ENCODE measurements around the gene PLK1. TPM values are rescaled to one million over a fixed set of nuclear protein-coding genes. Genes with fewer than 3 reads are reported as not detected.
"Not testable (repeated sequence)": the region's sequence is repeated elsewhere in the genome, so short reads cannot be mapped to it uniquely, and the experiment has no call there.

Gene PLK1
- total and polyA plus RNA-seq, 5 donors, result 0.45 to 2.2 (median 2.0) TPM

DNA sequence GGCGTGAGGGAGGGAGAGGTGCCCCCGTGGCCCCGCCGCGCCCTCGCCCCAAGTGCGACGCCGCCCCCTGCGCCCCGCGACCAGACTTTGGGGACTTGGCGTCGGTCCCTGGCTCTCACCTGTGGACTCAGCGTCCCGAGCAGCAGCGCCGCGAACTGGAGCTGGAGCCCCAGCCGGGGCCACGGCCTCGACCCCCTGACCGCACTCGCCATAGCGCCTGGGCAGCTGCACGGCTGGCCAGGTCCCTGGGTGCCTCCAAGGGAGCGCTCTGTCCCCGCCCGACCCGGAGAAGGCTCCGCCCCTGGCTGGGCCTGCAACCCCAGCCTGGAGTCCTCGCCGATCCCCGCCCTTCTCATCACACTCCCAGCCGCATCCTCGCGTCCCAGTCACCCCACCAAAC, 34.3 kb downstream of the PLK1 start, which contains the start of gene ERN2:
TSS of gene ERN2 (minus strand) at position 247 of the 400 bp plus-strand sequence. CDS start at position 212, 35 bp downstream.
- 5% methylated on average over 37 of the region's 37 CpGs for WGBS
- H3K4me3 ChIP-seq (ENCODE audit: low read length), result no peak within 1 kb of the TSS
- DNase-seq (no peak), ATAC-seq (peak in 1 of 2 donors; percentile 62)
- H3K9me3 ChIP-seq (ENCODE audit: control insufficient read depth, low read length), result peaks cover 5% of the 10 kb centered on the region
- intact Hi-C loops (cut with DNase I), result no loop called here
- H3K27me3 ChIP-seq (ENCODE audit: control insufficient read depth, insufficient read depth), result no peaks in the 10 kb centered on the region
- H3K4me1 ChIP-seq (ENCODE audit: control insufficient read depth, insufficient read depth, low read length), result no peaks in the 10 kb centered on the region
- H3K27ac ChIP-seq (ENCODE audit: low read length), result no peak within 1 kb of the TSS

DNA sequence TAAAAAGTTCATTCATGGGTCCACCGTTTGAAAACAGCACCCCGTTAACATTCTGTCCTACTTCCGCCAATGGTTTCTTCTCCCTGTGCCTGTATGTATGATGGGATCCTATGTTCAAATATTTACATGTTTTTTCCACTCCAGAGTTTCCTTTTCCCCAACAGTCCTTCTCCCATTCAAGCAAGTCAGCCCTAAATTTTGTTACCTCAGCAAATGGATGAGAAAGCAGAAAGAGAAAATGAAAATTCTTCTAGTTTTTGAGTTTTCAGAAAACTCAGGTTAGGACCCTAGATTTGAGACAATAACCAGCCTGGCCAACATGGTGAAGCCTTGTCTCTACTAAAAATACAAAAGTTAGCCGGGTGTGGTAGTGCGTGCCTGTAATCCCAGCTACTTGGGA, 37.8 kb downstream of the PLK1 start:
- no peak overlapping the region for H3K4me3 ChIP-seq (ENCODE audit: low read length)
- intact Hi-C loops (cut with DNase I), result no loop called here
- H3K4me1 ChIP-seq (ENCODE audit: control insufficient read depth, insufficient read depth, low read length), result no peaks in the 10 kb centered on the region
- no peak overlapping the region for H3K27ac ChIP-seq (ENCODE audit: low read length)
- H3K27me3 ChIP-seq (ENCODE audit: control insufficient read depth, insufficient read depth), result no peaks in the 10 kb centered on the region
- H3K9me3 ChIP-seq (ENCODE audit: control insufficient read depth, low read length), result no peaks in the 10 kb centered on the region
- 83% methylated on average over 5 of the region's 5 CpGs for WGBS
- DNase-seq (no peak), ATAC-seq (no peak)

- ATAC-seq; DNase-seq; H3K27me3 ChIP-seq (ENCODE audit: control insufficient read depth, insufficient read depth); H3K9me3 ChIP-seq (ENCODE audit: control insufficient read depth, low read length); H3K4me1 ChIP-seq (ENCODE audit: control insufficient read depth, insufficient read depth, low read length); H3K4me3 ChIP-seq (ENCODE audit: low read length); intact Hi-C loops (cut with DNase I); H3K27ac ChIP-seq (ENCODE audit: low read length): not testable (repeated sequence)
- 72% methylated on average over 9 of the region's 9 CpGs for WGBS
Measured at GRCh38 chr16:23722613-23723240, 44.0 kb downstream of the PLK1 start.

- H3K27ac ChIP-seq (ENCODE audit: low read length), result no peak overlapping the region
- no peaks in the 10 kb centered on the region for H3K27me3 ChIP-seq (ENCODE audit: control insufficient read depth, insufficient read depth)
- ATAC-seq, result no peak
- no peak overlapping the region for H3K4me3 ChIP-seq (ENCODE audit: low read length)
- no peaks in the 10 kb centered on the region for H3K9me3 ChIP-seq (ENCODE audit: control insufficient read depth, low read length)
- H3K4me1 ChIP-seq (ENCODE audit: control insufficient read depth, insufficient read depth, low read length), result peaks cover 1% of the 10 kb centered on the region
- DNase-seq, result no peak
- intact Hi-C loops (cut with DNase I), result no loop called here
- WGBS, result 77% methylated on average over 8 of the region's 8 CpGs
Measured at GRCh38 chr16:23724096-23724784, 45.6 kb downstream of the PLK1 start.

GRCh38 chr16:23724785-23725131, 46.1 kb downstream of the PLK1 start:
- Histone ChIP-seq H3K9me3 (ENCODE audit: control insufficient read depth, low read length) (no peaks in the 10 kb centered on the region), H3K27ac (ENCODE audit: low read length) (no peak overlapping the region), H3K4me1 (ENCODE audit: control insufficient read depth, insufficient read depth, low read length) (peaks cover 1% of the 10 kb centered on the region), H3K4me3 (ENCODE audit: low read length) (no peak overlapping the region), H3K27me3 (ENCODE audit: control insufficient read depth, insufficient read depth) (no peaks in the 10 kb centered on the region)
- intact Hi-C loops (cut with DNase I), result no loop called here
- WGBS, result 60% methylated on average over 3 of the region's 3 CpGs
- no peak for ATAC-seq
- DNase-seq, result no peak

GRCh38 chr16:23726710-23727109, 48.0 kb downstream of the PLK1 start:
- H3K9me3 ChIP-seq (ENCODE audit: control insufficient read depth, low read length), result no peaks in the 10 kb centered on the region
- 71% methylated on average over 3 of the region's 3 CpGs for WGBS

GRCh38 chr16:23728112-23728477, 49.4 kb downstream of the PLK1 start:
- WGBS, result 61% methylated on average over 10 of the region's 10 CpGs
- intact Hi-C loops (cut with DNase I), result no loop called here
- no peak for ATAC-seq
- H3K9me3 ChIP-seq (ENCODE audit: control insufficient read depth, low read length), result no peaks in the 10 kb centered on the region
- DNase-seq, result no peak
- H3K4me1 ChIP-seq (ENCODE audit: control insufficient read depth, insufficient read depth, low read length), result peaks cover 1% of the 10 kb centered on the region
- no peak overlapping the region for H3K4me3 ChIP-seq (ENCODE audit: low read length)
- H3K27me3 ChIP-seq (ENCODE audit: control insufficient read depth, insufficient read depth), result no peaks in the 10 kb centered on the region
- H3K27ac ChIP-seq (ENCODE audit: low read length), result no peak overlapping the region

More at GRCh38 chr16:23726710-23727109, 48.0 kb downstream of the PLK1 start:
- no peak overlapping the region for H3K27ac ChIP-seq (ENCODE audit: low read length)
- intact Hi-C loops (cut with DNase I), result no loop called here
- no peaks in the 10 kb centered on the region for H3K27me3 ChIP-seq (ENCODE audit: control insufficient read depth, insufficient read depth)
- H3K4me3 ChIP-seq (ENCODE audit: low read length), result no peak overlapping the region
- no peak for DNase-seq
- peaks cover 1% of the 10 kb centered on the region for H3K4me1 ChIP-seq (ENCODE audit: control insufficient read depth, insufficient read depth, low read length)
- ATAC-seq, result no peak

GRCh38 chr16:23729503-23730424, 51.1 kb downstream of the PLK1 start:
- whole genome bisulfite sequencing, result 76% methylated on average over 12 of the region's 12 CpGs

GRCh38 chr16:23734176-23734893, 55.6 kb downstream of the PLK1 start:
- H3K27ac ChIP-seq (ENCODE audit: low read length), result no peak overlapping the region
- WGBS, result 64% methylated on average over 19 of the region's 19 CpGs
- no peaks in the 10 kb centered on the region for H3K4me1 ChIP-seq (ENCODE audit: control insufficient read depth, insufficient read depth, low read length)
- DNase-seq, result no peak
- no peak for ATAC-seq
- H3K9me3 ChIP-seq (ENCODE audit: control insufficient read depth, low read length), result no peaks in the 10 kb centered on the region
- intact Hi-C loops (cut with DNase I), result loop anchor here in 2 of 4 donors (10.0 kb wide), 2 partner anchors 280 to 300 kb away; no protein-coding TSS in a partner anchor
- no peak overlapping the region for H3K4me3 ChIP-seq (ENCODE audit: low read length)
- peaks cover 3% of the 10 kb centered on the region for H3K27me3 ChIP-seq (ENCODE audit: control insufficient read depth, insufficient read depth)

More at GRCh38 chr16:23729503-23730424, 51.1 kb downstream of the PLK1 start:
- Histone ChIP-seq H3K9me3 (ENCODE audit: control insufficient read depth, low read length) (no peaks in the 10 kb centered on the region), H3K4me3 (ENCODE audit: low read length) (no peak overlapping the region), H3K27ac (ENCODE audit: low read length) (no peak overlapping the region), H3K27me3 (ENCODE audit: control insufficient read depth, insufficient read depth) (no peaks in the 10 kb centered on the region), H3K4me1 (ENCODE audit: control insufficient read depth, insufficient read depth, low read length) (peaks cover 1% of the 10 kb centered on the region)
- intact Hi-C loops (cut with DNase I), result loop anchor here in 2 of 4 donors (10.0 kb wide), 2 partner anchors 285 to 305 kb away; no protein-coding TSS in a partner anchor
- DNase-seq, result no peak
- ATAC-seq, result peak in 1 of 2 donors; percentile 33

DNA sequence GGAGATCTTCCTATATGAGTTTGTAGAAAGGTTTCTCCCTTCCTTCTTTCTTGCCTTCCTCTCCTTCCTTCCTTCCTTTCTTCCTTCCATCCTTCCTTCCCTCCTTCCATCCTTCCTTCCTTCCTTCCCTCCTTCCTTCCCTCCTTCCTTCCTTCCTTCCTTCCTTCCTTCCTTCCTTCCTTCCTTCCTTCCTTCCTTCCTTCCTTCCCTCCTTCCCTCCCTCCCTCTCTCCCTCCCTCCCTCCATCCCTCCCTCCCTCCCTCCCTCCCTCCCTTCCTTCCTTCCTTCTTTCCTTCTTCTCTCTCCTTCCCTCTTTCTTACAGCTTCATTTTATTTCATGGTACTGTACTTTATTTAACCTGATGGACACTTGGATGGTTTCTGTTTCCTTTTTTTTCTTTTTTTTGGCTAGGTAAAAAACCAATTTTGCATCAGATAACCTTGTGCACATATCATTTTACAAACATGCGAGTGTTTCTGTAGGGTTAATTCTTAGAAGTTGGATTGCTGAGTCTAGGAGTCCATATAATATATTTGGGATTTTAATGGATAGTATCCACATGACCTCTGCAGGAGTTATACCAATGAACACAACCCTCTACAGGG, 58.8 kb downstream of the PLK1 start:
- WGBS, result 87% methylated on average over 1 of the region's 1 CpG

More for the DNA sequence above, 58.8 kb downstream of the PLK1 start:
- not testable (repeated sequence) for H3K9me3 ChIP-seq (ENCODE audit: control insufficient read depth, low read length); H3K27ac ChIP-seq (ENCODE audit: low read length); H3K4me3 ChIP-seq (ENCODE audit: low read length); H3K4me1 ChIP-seq (ENCODE audit: control insufficient read depth, insufficient read depth, low read length); DNase-seq; H3K27me3 ChIP-seq (ENCODE audit: control insufficient read depth, insufficient read depth); ATAC-seq
- intact Hi-C loops (cut with DNase I), result loop anchor here in 3 of 4 donors (5.0 to 10.0 kb wide), 3 partner anchors 277 to 300 kb away; no protein-coding TSS in a partner anchor

All from right cardiac atrium (tissue), 5 donors.